IgD-negative memory B cell (primary cell): ENCODE results near the gene QARS1. TPM values are rescaled to one million over a fixed set of nuclear protein-coding genes. Genes with fewer than 3 reads are reported as not detected.

Experiments used
- H3K27ac Mint-ChIP-seq, 3 donors: one replicate each; pipeline ENCODE4 v1.8.0; 2020 to 2022; ENCODE audit warnings: mild to moderate bottlenecking in 3 of 3, mixed read lengths in 3 of 3, moderate library complexity in 1 of 3
- H3K27me3 Mint-ChIP-seq: one replicate; pipeline ENCODE4 v1.8.0; 2021; ENCODE audit warnings: mixed read lengths
- H3K36me3 Mint-ChIP-seq: one replicate; pipeline ENCODE4 v1.8.0; 2020; ENCODE audit warnings: mild to moderate bottlenecking, mixed read lengths
- H3K4me1 Mint-ChIP-seq, 3 donors: one replicate each; pipeline ENCODE4 v1.8.0; 2020 to 2022; ENCODE audit warnings: mixed read lengths in 3 of 3, mild to moderate bottlenecking in 1 of 3
- H3K4me3 Mint-ChIP-seq, 4 donors: one replicate each; pipeline ENCODE4 v1.8.0; 2020 to 2022; ENCODE audit warnings: mild to moderate bottlenecking in 4 of 4, mixed read lengths in 4 of 4, moderate library complexity in 3 of 4
- H3K9me3 Mint-ChIP-seq, 3 donors: one replicate each; pipeline ENCODE4 v1.8.0; 2020 to 2021; ENCODE audit warnings: mixed read lengths in 3 of 3, mild to moderate bottlenecking in 1 of 3
- polyA plus RNA-seq: library from polyadenylated mRNA; unstranded; fragments of 300-500 nt; fragmentation: Illumina TruSeq; gene quantifications from one replicate; pipeline ENCODE4 v1.2.3, GENCODE V29; 2021

QARS1 gene
- polyA plus RNA-seq, 1 donor from 2014 or later = 117 TPM

DNA sequence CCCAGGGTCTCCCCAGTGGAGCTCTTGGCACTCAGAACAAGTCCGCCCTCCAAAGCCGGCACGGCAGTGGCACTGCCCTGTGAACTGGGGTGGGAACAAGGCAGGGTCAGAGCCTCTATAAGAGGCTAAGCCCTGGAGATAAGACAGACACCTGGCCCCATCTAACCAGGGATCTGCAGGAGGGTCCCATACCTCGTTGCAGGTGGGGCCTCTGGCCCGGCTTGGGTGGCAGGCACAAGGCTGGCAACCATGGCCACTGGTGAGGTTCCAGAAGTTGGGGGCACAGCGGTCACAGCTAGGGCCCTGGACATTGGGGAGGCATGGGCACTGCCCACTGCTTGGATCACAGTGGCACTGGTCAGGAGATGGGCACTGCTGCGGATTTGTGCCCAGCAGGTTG lies 19.6 kb upstream of the QARS1 start:
- peaks cover 1% of the 10 kb centered on the region for H3K36me3 Mint-ChIP-seq
- no peaks in the 10 kb centered on the region for H3K9me3 Mint-ChIP-seq
- H3K27me3 Mint-ChIP-seq = no peaks in the 10 kb centered on the region
- H3K27ac Mint-ChIP-seq = no peak overlapping the region
- H3K4me3 Mint-ChIP-seq = no peak overlapping the region
- H3K4me1 Mint-ChIP-seq = peaks cover 0 to 6% (median 5%) of the 10 kb centered on the region in 3 donors

DNA sequence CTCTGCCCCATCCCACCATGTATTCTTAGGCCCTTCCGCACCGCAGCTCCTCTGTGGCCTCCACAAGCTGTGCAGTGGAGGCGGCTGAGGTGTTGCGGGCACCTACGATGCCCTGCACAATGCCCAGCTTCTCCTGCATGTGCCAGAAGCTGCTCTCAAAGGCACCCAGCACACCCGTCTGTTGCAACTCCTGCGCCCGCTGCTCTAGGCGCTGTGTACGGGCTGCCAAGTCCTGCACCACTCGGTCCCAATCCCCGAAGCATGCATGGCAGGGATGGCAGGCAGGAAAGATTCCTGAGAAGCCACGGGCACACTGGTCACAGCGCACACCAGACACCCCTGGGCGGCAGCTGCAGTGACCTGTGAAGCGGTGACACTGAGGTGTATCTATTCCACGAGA lies 19.1 kb upstream of the QARS1 start:
- Mint-ChIP-seq H3K4me1 (peaks cover 0 to 6% (median 5%) of the 10 kb centered on the region in 3 donors), H3K4me3 (peak overlapping the region in 2 of 4 donors; percentile 33 to 76), H3K9me3 (no peaks in the 10 kb centered on the region), H3K36me3 (peaks cover 1% of the 10 kb centered on the region), H3K27me3 (no peaks in the 10 kb centered on the region), H3K27ac (peak overlapping the region in 1 of 3 donors; percentile 43)

DNA sequence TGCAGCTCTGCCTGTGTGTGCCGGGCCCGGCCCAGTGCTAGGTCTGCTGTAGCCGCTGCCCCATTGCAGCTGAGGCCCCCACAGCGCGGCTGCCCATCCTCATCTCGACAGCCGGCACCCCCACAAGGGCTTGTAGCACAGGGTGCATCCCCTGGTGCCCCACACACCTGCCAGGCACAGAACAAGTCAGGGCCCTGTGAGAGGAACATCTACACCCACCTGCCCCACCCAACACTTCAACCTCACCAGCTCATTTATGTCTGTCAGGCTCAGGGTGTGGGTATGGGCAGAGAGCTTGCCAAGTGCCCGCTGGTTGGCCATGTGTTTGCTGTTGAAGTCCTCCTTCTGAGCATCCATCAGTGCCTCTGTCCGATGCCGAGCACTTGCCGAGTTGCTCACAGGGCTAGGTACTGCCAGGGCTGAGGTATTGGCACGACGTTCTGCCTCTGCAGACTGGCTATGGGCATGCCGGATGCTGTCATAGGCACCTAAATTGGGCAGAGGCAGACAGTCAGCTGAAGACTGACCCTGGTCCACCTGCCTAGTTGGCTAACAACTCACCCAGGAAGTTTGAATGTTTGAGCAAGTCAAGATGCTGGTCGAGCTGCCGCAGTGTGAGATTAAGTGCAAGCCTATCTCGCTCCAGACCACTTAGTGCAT lies 18.5 kb upstream of the QARS1 start:
- Mint-ChIP-seq H3K36me3 (peaks cover 1% of the 10 kb centered on the region), H3K4me1 (peaks cover 0 to 6% (median 5%) of the 10 kb centered on the region in 3 donors), H3K27me3 (no peaks in the 10 kb centered on the region), H3K27ac (peak overlapping the region in 1 of 3 donors; percentile 43), H3K9me3 (no peaks in the 10 kb centered on the region), H3K4me3 (peak overlapping the region in 1 of 4 donors; percentile 33)

DNA sequence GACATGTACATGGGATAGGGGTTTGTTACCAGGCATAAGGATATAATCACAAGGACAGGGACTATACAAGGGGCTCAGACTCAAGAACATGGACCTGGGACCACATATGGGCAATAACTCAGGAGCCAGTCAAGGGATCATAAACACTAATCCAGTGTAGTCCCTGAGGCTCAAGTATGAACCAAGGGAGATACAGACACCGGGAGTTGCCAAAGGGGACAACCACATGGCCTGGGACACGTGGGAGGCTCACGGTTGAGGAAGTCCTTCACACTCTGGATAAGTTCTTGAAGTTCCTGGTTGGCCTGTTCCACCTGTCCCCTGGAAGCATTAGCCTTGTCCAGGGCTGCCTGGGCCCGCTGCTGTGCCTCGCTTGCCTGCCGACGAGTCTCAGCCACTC lies 17.9 kb upstream of the QARS1 start:
- Mint-ChIP-seq H3K27ac (peak overlapping the region in 2 of 3 donors; percentile 79 to 95), H3K27me3 (no peaks in the 10 kb centered on the region), H3K4me1 (peaks cover 0 to 6% (median 5%) of the 10 kb centered on the region in 3 donors), H3K9me3 (no peaks in the 10 kb centered on the region), H3K4me3 (peak overlapping the region in 2 of 4 donors; percentile 85 to 91), H3K36me3 (peaks cover 1% of the 10 kb centered on the region)

DNA sequence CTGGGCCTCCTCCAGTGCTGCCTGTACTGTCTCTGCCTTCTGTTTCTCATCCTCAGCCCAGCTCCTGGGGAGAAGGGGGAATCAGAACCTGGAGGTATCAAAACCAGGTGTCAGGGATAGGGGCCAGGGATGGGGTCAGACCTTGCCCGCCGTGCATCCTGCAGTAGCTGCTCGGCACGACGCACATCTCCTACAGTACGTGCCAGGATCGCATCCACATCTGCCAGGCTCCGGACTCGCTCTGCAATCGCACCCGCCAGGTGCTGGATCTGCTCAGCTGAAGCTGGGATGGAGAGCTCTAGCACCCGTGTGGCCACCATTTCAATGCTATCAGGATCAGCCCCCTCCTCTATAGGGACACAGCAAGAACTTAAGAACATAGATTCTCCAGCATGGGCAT lies 17.5 kb upstream of the QARS1 start:
- H3K4me1 Mint-ChIP-seq = peaks cover 0 to 6% (median 5%) of the 10 kb centered on the region in 3 donors
- H3K27me3 Mint-ChIP-seq = no peaks in the 10 kb centered on the region
- H3K36me3 Mint-ChIP-seq = peaks cover 1% of the 10 kb centered on the region
- H3K4me3 Mint-ChIP-seq = peak overlapping the region in 3 of 4 donors; percentile 34 to 91 (median 85)
- H3K27ac Mint-ChIP-seq = peak overlapping the region; percentile 14 to 95 (median 79)
- no peaks in the 10 kb centered on the region for H3K9me3 Mint-ChIP-seq

DNA sequence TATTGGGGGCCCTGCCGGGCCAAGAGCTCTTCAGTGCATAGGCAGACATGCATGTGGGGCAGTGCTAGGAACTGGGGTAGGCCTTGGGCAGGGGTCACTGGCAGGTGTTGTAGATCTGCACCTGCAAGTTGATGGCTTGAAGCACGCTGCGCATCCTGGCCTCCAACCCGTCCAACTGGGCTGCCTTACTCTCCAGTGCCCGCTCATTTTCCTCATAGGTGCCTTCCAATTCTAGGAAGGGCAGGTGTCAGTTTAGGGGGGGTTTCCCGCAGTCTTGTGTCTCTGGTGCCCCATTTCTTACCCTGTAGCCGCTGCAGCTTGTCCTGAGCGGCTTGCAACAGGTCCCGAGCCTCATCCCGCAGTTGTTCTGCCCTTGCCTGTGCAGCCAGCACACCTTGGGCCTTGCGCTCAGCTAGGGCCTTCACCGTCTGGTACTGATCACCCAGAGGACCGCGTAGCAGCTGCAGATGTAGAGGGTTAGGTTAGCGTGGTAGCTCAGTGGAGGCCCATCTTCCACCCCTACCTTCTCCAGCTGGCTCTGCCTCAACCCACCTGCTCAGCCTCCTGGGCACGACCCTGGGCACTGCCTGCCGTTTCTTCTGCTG lies 16.7 kb upstream of the QARS1 start:
- Mint-ChIP-seq H3K4me1 (peaks cover 0 to 6% (median 5%) of the 10 kb centered on the region in 3 donors), H3K4me3 (peak overlapping the region; percentile 84 to 95 (median 91)), H3K27ac (peak overlapping the region; percentile 79 to 95 (median 94)), H3K27me3 (no peaks in the 10 kb centered on the region), H3K36me3 (peaks cover 4% of the 10 kb centered on the region), H3K9me3 (no peaks in the 10 kb centered on the region)

DNA sequence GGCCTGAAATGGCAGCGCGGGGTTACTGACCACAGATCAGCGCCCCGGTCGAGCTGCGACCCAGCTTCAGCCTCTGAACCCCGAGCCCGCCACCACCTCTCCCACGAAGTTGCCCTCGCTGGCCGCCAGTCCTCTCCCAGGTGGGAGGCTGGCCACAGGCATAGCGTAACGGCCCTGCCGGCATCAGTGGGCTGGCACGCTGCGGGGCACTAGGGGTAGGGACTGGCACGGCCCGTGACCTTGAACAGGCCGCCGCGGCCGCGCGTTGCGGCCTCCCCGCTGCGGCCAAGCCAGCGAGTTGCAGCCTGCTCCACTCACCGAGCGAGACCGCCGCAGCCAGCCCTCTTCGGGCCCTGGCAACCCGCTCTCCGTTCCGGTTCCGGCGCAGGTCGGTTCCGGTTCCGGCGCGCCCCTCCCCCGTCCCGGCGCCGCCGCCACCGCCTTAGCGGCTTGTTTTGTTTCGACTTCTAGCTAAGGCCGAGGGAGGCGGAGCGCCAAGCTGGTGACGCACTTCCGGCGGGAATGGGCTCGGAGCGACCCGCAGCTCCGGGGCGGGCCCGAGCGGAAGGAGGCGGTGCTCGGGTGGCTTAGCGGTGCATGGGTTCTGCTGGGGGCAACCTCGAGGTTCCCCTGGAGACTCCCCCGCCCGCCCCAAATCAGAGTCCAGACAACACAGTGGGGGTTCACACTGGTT lies 16.0 kb upstream of the QARS1 start, which contains the start of gene USP19:
TSS of gene USP19 (minus strand) at position 386 of the 694 bp plus-strand sequence. CDS start 1,678 bp downstream, outside the sequence.
- Mint-ChIP-seq H3K4me3 (peak within 1 kb of the TSS; percentile 84 to 95 (median 91)), H3K4me1 (peaks cover 0 to 6% (median 5%) of the 10 kb centered on the region in 3 donors), H3K36me3 (peaks cover 4% of the 10 kb centered on the region), H3K27me3 (no peaks in the 10 kb centered on the region), H3K9me3 (no peaks in the 10 kb centered on the region), H3K27ac (peak within 1 kb of the TSS; percentile 79 to 95 (median 94))

DNA sequence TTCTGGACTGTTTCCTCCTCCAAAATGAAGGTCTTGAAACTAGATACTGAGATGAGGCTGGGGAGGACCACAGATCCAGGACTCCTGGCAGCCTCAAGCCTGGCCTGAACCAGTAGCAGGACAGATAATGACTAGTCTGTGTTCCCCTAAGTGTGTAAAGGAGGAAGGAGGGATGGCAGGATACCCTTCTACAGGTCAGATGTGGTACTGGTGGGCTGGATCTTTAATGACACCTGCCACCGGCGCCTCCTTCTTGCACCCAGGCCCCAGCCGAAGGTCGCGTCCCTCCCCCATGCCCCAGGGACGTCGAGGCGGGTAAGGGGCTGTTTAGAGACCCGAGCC lies 15.5 kb upstream of the QARS1 start:
- H3K27ac Mint-ChIP-seq = peak overlapping the region; percentile 79 to 95 (median 94)
- no peaks in the 10 kb centered on the region for H3K9me3 Mint-ChIP-seq
- H3K36me3 Mint-ChIP-seq = peaks cover 4% of the 10 kb centered on the region
- H3K4me1 Mint-ChIP-seq = peaks cover 0 to 6% (median 5%) of the 10 kb centered on the region in 3 donors
- H3K27me3 Mint-ChIP-seq = no peaks in the 10 kb centered on the region
- H3K4me3 Mint-ChIP-seq = peak overlapping the region; percentile 84 to 95 (median 91)

DNA sequence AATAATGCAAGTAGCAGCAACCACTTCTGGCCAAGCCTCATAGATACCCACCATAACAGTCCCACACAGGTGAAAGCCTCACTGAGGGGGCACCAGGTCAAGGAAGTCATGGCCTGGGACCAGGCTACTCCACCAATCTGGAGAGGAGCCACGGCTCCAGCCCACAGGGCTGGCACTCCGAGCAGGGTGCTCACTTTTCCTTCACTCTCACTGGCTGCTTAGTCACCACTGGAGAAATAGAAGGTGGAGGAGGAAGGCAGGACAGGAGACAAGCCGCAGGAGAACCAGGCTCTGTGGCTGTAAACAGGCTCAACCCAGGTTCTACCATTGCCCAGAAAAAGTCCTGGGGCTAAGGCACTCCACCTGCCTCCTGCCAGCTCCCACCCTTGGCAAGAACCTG lies 14.9 kb upstream of the QARS1 start:
- Mint-ChIP-seq H3K27me3 (no peaks in the 10 kb centered on the region), H3K27ac (no peak overlapping the region), H3K9me3 (no peaks in the 10 kb centered on the region), H3K4me1 (peaks cover 0 to 5% (median 5%) of the 10 kb centered on the region in 3 donors), H3K36me3 (peaks cover 3% of the 10 kb centered on the region), H3K4me3 (peak overlapping the region; percentile 84 to 95 (median 91))

DNA sequence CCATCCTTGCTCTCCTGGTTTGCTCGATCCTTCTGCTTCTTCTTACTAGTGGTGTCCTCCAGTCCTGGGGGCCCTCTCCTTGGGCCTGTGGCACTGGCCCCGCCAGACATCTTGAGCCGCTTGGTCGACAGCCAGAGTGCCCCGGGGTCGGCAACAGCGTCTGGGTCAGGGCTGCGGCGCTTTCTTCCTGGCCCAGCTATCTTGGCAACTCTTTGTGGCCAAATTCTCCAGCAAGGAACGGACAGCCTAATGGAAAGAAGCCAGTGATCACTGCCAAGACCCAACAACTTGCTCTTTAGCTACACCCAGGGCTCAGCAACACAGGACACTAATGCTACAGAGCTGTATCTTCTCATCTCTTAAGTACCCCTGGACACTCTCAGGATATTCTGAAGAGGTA lies 14.5 kb upstream of the QARS1 start:
- Mint-ChIP-seq H3K4me1 (peaks cover 0 to 5% (median 5%) of the 10 kb centered on the region in 3 donors), H3K27me3 (no peaks in the 10 kb centered on the region), H3K27ac (peak overlapping the region in 1 of 3 donors; percentile 9), H3K4me3 (peak overlapping the region in 3 of 4 donors; percentile 50 to 95 (median 78)), H3K36me3 (peaks cover 3% of the 10 kb centered on the region), H3K9me3 (no peaks in the 10 kb centered on the region)

DNA sequence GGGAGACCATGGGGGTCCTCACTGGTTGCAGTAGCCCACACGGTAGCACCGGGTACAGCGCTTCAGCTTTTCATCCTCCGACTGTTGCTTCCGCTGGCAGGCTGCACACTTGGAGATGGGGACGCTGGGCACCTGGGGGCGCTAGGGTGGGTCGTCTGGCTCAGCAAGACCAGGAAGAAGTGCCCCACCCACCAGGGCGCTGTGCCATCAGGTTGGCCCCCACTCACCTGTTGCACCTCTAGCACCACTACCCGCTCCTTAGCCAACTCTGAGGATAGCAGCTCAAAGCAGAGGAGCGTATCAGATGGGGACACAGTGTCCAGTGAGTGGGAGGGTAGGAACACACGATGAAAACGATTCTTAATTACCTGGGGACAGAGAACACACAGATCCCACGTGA lies 7.7 kb upstream of the QARS1 start:
- no peak overlapping the region for H3K4me3 Mint-ChIP-seq
- no peaks in the 10 kb centered on the region for H3K4me1 Mint-ChIP-seq
- peaks cover 6% of the 10 kb centered on the region for H3K36me3 Mint-ChIP-seq
- no peaks in the 10 kb centered on the region for H3K27me3 Mint-ChIP-seq
- no peak overlapping the region for H3K27ac Mint-ChIP-seq
- no peaks in the 10 kb centered on the region for H3K9me3 Mint-ChIP-seq

DNA sequence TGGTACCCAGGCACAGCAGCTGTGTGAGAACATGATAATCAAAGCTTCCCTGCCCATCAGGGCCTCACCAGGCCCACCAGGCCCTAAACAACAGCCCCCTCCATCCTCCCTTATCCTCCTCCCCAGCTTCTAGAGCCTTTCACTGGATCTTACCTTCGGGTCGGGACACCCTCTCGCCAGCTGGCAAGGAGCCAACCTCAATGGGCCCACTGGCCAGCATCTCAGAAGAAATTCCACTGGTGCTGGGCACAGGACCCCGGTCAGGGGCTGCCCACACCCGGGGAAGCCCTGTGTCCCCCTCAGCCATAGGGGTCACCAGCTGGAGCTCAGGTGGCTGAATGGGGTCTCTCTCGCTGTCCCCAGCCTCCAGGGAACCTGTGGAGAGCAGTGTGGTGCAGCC lies 6.8 kb upstream of the QARS1 start:
- H3K36me3 Mint-ChIP-seq = peaks cover 4% of the 10 kb centered on the region
- H3K4me1 Mint-ChIP-seq = no peaks in the 10 kb centered on the region
- H3K9me3 Mint-ChIP-seq = no peaks in the 10 kb centered on the region
- peak overlapping the region in 1 of 3 donors; percentile 53 for H3K27ac Mint-ChIP-seq
- H3K4me3 Mint-ChIP-seq = peak overlapping the region in 1 of 4 donors; percentile 3
- H3K27me3 Mint-ChIP-seq = no peaks in the 10 kb centered on the region

DNA sequence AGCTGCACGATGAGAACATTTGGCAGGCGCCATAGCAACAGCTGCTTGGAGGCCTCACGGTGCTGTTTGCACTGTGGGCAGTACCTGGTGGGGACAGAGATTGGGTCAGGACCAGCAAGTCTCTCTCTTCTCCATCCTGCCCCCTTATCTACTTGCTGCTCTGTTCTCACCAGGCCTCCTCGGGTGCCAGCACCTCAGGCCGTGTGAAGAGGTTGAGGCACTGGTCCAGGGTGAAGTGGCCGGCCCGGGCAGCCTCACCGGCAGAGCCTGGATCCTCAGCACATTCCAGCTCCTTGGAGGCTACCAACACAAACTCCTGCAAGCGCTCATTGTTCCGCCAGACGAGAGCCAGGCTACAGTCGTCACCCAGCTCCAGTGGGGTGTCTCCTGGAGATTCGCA lies 6.2 kb upstream of the QARS1 start:
- H3K4me1 Mint-ChIP-seq = peaks cover 0 to under 1% (median under 1%) of the 10 kb centered on the region in 3 donors
- H3K9me3 Mint-ChIP-seq = no peaks in the 10 kb centered on the region
- H3K36me3 Mint-ChIP-seq = peaks cover 4% of the 10 kb centered on the region
- no peak overlapping the region for H3K4me3 Mint-ChIP-seq
- no peaks in the 10 kb centered on the region for H3K27me3 Mint-ChIP-seq
- no peak overlapping the region for H3K27ac Mint-ChIP-seq

DNA sequence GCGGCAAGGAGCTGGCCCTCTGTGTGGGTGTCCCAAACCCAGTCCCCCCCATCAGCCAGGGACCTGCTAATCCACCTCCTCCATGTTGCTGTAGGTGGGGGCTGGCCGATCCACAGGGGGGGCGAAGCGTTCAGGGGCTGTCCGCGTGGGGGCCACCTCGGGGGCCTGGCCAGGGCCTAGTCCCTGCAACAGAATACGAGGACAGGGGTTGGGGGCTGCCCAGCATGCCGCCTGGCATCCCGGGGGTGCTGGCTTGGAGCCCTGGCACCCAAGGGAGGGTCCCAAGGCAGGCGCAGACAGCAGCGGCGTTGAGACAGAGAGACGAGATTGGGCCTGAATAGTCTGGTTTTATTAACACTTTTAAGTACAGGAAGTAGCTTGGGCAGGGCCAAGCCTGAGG lies 3.8 kb upstream of the QARS1 start:
- Mint-ChIP-seq H3K9me3 (no peaks in the 10 kb centered on the region), H3K27me3 (no peaks in the 10 kb centered on the region)

DNA sequence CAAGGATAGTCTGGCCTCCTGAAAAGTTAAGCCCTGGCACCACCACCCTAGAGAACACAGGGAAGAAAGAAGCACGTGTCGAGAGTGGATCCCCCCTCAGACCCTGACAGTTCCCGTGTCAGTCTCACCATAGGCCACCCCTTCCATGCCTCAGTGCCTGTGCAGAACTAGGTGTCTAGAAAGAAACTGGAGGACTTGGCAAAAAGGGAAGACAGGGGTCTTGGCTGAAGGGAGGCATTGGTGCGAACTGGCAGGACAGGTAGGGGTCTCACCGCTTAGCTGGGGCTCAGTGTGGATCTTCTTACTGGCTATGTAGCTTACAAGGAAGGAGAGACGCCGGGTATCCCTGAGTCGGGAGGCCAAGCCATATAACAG lies 518 bp downstream of the QARS1 start:
- H3K27me3 Mint-ChIP-seq = no peaks in the 10 kb centered on the region
- peaks cover 10 to 20% (median 13%) of the 10 kb centered on the region in 3 donors for H3K4me1 Mint-ChIP-seq
- H3K36me3 Mint-ChIP-seq = peaks cover 12% of the 10 kb centered on the region
- H3K27ac Mint-ChIP-seq = peak overlapping the region; percentile 93 to 100 (median 98)
- H3K4me3 Mint-ChIP-seq = peak overlapping the region; percentile 97 to 100 (median 98)
- no peaks in the 10 kb centered on the region for H3K9me3 Mint-ChIP-seq

More for the DNA sequence above, 3.8 kb upstream of the QARS1 start:
- Mint-ChIP-seq H3K27ac (no peak overlapping the region), H3K36me3 (peaks cover 7% of the 10 kb centered on the region), H3K4me1 (peaks cover 9 to 18% (median 10%) of the 10 kb centered on the region in 3 donors), H3K4me3 (no peak overlapping the region)
